ENCODE measurements around the gene HSP90AB1. TPM values are rescaled to one million over a fixed set of nuclear protein-coding genes. Genes with fewer than 3 reads are reported as not detected.

HSP90AB1 gene
- total and polyA plus RNA-seq, 12 donors = 235 to 1,053 (median 904) TPM

DNA sequence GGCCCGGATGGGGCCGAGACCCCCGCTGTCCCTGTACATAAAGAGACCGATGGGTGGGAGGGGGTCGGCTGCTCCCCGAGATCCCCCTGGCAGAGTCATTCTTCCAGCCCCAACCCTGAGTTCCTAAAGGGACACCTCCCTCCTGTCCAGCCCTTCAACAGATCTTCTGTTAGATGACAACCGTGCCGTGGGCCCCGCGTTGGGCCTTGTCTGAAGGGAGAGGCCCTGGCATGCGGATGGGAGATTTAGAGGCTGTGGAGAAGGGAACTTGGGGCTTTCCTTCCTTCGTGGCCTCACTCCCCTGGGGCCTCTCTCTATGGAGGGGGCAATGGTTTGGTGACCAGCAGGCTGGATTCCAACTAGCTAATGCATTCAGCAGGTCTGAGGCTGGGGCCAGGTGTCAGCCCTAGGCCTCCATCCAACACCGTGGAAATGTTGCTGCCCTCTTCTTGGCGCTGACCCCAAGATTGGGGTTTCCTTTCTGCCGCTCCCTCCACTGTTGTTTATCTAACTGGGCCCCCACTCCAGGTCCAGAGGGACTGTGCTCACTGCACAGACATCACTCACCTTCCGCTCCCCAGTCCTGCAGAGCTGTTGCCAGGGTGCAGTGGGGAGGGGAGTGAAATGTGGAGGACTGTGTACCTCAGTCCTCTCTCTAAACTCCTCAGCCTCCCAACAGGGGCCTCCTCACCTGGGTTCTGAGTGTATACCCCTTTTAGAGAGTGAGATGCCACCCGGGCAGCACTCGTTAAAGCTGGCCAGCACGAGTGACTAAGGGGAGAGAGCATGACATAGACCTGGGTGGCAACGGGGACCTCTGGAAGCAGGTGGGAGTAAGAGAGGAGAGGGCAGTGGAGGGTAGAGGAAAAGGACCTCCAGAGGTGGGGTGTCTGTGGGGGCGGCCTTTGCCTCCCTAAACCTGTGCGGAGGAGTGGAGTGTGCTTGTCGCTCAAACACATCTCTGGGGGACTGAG, 30.1 kb downstream of the HSP90AB1 start:
- Histone ChIP-seq H3K4me3 (no peak overlapping the region), H3K4me1 (peaks cover 0 to 10% (median 5%) of the 10 kb centered on the region in 9 donors), H3K9me3 (no peaks in the 10 kb centered on the region), H3K27me3 (peaks cover 13 to 87% (median 66%) of the 10 kb centered on the region in 7 donors), H3K36me3 (no peaks in the 10 kb centered on the region), H3K27ac (no peak overlapping the region)
- 77 to 82% methylated on average over 23 of the region's 23 CpGs for WGBS, 2 donors
- ATAC-seq = no peak
- intact Hi-C loops (cut with DNase I) = no loop called here
- DNase-seq = no peak
- TF ChIP-seq, protein P1, sequence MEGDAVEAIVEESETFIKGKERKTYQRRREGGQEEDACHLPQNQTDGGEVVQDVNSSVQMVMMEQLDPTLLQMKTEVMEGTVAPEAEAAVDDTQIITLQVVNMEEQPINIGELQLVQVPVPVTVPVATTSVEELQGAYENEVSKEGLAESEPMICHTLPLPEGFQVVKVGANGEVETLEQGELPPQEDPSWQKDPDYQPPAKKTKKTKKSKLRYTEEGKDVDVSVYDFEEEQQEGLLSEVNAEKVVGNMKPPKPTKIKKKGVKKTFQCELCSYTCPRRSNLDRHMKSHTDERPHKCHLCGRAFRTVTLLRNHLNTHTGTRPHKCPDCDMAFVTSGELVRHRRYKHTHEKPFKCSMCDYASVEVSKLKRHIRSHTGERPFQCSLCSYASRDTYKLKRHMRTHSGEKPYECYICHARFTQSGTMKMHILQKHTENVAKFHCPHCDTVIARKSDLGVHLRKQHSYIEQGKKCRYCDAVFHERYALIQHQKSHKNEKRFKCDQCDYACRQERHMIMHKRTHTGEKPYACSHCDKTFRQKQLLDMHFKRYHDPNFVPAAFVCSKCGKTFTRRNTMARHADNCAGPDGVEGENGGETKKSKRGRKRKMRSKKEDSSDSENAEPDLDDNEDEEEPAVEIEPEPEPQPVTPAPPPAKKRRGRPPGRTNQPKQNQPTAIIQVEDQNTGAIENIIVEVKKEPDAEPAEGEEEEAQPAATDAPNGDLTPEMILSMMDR (IDR thresholded peaks at IDR 0.05) = no peak

DNA sequence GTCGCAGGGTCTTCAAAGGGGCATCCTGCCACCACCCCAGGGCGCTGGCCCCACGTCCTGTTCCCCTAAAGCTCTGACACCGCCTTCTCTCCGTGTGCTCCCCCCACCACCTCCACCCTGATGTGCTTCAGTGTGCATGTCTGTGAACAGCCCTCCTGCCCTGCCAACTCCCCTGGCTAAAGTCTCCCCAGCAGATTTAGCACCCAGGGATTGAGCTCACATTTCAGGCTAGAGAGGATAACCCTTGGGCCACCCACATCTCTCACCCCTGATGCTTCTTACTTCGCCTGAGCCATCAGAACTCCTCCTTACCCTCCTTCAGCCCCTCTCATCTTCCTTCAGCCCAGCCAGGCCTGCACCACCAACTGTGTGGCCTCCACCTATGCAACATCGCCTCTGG, 30.9 kb downstream of the HSP90AB1 start:
- Histone ChIP-seq H3K27ac (no peak overlapping the region), H3K36me3 (no peaks in the 10 kb centered on the region), H3K27me3 (peaks cover 13 to 82% (median 63%) of the 10 kb centered on the region in 7 donors), H3K4me1 (peaks cover 0 to 10% (median 5%) of the 10 kb centered on the region in 9 donors), H3K4me3 (no peak overlapping the region), H3K9me3 (no peaks in the 10 kb centered on the region)
- DNase-seq = no peak
- no peak for ATAC-seq
- TF ChIP-seq, protein P1 (IDR thresholded peaks at IDR 0.05) = no peak
- 79 to 86% methylated on average over 7 of the region's 7 CpGs for WGBS, 2 donors
- intact Hi-C loops (cut with DNase I) = no loop called here

DNA sequence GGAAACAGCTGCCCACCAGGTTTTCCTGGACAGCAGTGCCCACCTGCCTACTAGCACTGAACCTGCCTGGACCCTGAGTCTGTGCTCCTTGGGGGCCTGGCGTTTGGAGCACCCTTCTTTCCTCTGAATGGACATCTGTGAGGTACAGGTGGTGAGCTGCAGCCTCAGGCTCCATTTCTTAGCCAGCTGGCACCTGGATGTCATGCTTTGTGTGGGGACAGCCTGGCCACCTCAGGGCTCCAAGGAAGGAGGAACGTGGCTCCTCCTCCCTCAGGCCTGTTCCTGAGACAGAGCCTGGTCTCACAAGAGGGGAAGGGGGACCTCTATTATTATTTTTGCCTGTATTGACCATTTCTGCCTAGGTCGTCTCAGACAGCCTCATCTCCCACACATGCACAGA, 31.4 kb downstream of the HSP90AB1 start:
- 63 to 70% methylated on average over 3 of the region's 3 CpGs for WGBS, 2 donors
- intact Hi-C loops (cut with DNase I) = no loop called here
- no peak for ATAC-seq
- no peaks in the 10 kb centered on the region for H3K36me3 ChIP-seq
- peaks cover 0 to 10% (median 5%) of the 10 kb centered on the region in 9 donors for H3K4me1 ChIP-seq
- TF ChIP-seq, protein P1 (IDR thresholded peaks at IDR 0.05) = no peak
- no peak overlapping the region for H3K27ac ChIP-seq
- H3K4me3 ChIP-seq = no peak overlapping the region
- no peaks in the 10 kb centered on the region for H3K9me3 ChIP-seq
- H3K27me3 ChIP-seq = peaks cover 13 to 81% (median 58%) of the 10 kb centered on the region in 7 donors
- no peak for DNase-seq

DNA sequence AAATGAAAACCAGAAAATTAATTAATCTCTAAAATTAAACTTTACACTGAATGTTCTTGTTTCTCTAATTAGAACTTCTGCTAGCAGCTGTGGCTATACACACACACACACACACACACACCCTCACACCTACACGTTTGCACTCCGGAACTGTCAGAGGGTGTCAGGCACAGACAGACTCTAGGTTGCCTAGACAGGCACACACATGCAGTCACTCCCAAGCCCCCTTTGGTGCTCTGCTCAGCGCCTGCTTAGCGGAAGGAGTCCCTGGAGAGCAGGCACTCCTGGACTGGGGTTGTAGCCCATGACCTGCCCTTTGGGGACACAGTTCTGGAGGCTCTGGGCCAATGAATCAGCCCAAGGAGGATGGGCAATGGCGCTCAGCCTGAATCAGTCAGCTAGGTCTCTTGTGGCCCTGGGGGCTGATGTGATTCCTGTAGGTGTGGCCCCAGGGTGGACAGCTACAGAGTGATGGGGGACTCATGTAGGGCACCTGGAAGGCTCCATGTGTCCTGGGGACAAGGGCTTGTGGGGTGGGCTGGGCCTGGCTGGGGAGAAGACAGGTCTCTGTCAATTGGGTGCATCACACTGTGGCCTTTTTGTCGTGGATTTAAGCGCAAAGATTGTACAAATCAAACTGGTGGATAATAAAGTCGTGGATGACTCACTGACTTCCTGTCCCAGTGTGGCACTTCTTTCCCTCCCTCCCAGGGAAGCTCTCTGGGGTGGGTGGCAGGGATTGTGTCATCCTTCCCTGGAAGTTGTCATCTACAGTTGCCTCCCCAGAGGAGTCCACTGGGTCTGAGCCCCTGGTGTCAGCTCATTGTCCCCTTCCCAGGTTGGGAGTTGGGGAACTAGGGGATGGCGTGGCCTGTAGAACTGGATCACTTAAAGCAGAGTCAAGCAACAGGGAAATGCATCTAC, 32.1 kb downstream of the HSP90AB1 start:
- no peaks in the 10 kb centered on the region for H3K9me3 ChIP-seq
- peaks cover 0 to 10% (median 5%) of the 10 kb centered on the region in 9 donors for H3K4me1 ChIP-seq
- ATAC-seq (no peak), DNase-seq (no peak)
- peaks cover 13 to 77% (median 51%) of the 10 kb centered on the region in 7 donors for H3K27me3 ChIP-seq
- TF ChIP-seq, protein P1 (IDR thresholded peaks at IDR 0.05) = no peak
- H3K27ac ChIP-seq = no peak overlapping the region
- intact Hi-C loops (cut with DNase I) = no loop called here
- no peak overlapping the region for H3K4me3 ChIP-seq
- H3K36me3 ChIP-seq = no peaks in the 10 kb centered on the region
- 66 to 69% methylated on average over 9 of the region's 9 CpGs for WGBS, 2 donors
